Hematopoietic multipotent progenitor cell treated with erythropoietin and hydrocortisone succinate and interleukin-3 and kit ligand, for 4 days (in vitro differentiated cells): ENCODE results near the gene PRXL2A.
A peak's percentile ranks its signal among the peaks of the same experiment; 100 is the strongest.

Source experiments
- DNase-seq: peaks from one replicate; pipeline ENCODE4 v3.0.0-alpha.2; 2015

The PRXL2A gene

GRCh38 chr10:80447436-80448190, 39.3 kb downstream of the PRXL2A start:
- DNase-seq, result no peak

- no peak for DNase-seq
Measured at GRCh38 chr10:80448209-80448942, 40.0 kb downstream of the PRXL2A start.

DNA sequence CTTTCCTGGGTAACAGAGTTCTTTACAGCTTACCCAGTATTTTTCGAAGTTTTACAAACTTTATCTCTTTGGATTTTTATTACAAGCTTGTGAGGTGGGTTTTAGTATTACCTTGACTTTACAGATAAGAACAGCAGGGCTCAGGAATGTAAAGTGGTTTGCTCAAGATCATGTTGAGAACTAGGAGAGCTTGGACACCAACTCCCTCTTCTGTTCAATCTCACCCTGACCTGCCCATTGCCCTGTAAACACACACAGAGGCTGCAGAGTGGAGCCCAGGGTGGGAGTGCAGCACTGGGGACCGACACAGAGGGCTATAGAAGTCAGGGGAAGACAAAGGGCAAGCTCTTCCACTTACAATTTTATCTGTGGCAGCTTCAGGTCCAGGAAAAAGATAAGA, 41.2 kb downstream of the PRXL2A start:
- DNase-seq, result no peak

- DNase-seq, result no peak
Measured at GRCh38 chr10:80451132-80451531, 42.8 kb downstream of the PRXL2A start.

DNA sequence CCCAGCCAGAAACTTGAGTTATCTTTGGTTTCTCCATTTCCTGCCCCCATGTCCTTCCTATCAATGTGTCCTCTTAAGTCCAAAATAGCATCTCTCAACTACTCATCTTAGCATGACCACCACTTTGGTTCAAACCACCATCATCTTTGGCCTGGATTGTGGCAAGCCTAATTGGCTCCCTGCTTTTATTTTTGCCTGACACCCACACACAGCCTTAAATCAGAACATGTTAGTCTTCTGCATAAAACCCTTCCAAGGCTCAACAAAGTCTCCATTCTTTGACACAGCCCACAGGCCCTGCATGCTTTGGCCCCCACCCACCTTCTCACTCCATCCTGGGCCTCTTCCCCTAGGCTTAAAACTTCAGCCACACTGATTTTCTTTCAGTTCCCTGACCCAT, 43.7 kb downstream of the PRXL2A start:
- no peak for DNase-seq

DNA sequence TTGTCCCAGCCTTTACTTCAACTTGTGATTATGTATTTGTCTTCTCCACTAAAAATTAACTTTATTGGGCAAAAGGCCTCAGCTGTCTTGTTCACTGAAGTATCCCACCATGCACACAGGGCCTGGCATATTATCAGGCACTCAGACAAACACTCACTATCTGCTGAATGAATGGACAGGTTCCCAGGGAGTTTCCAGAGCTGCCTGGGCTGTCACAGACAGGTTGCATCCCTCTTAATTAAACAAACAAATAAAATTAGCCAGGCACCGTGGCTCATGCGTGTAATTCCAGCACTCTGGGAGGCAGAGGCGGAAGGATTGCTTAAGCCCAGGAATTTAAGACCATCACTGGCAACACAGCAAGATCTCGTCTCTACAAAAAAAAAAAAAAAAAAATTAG, 44.3 kb downstream of the PRXL2A start:
- no peak for DNase-seq

- DNase-seq, result peak; percentile 19
Measured at GRCh38 chr10:80453056-80453841, 44.9 kb downstream of the PRXL2A start.

- peak; percentile 91 for DNase-seq
Measured at GRCh38 chr10:80453842-80454512, 45.6 kb downstream of the PRXL2A start, which contains the start of gene TSPAN14. TSS of gene TSPAN14 (plus strand) at chr10:80454310. CDS start at chr10:80489234, 34,924 bp downstream.

DNA sequence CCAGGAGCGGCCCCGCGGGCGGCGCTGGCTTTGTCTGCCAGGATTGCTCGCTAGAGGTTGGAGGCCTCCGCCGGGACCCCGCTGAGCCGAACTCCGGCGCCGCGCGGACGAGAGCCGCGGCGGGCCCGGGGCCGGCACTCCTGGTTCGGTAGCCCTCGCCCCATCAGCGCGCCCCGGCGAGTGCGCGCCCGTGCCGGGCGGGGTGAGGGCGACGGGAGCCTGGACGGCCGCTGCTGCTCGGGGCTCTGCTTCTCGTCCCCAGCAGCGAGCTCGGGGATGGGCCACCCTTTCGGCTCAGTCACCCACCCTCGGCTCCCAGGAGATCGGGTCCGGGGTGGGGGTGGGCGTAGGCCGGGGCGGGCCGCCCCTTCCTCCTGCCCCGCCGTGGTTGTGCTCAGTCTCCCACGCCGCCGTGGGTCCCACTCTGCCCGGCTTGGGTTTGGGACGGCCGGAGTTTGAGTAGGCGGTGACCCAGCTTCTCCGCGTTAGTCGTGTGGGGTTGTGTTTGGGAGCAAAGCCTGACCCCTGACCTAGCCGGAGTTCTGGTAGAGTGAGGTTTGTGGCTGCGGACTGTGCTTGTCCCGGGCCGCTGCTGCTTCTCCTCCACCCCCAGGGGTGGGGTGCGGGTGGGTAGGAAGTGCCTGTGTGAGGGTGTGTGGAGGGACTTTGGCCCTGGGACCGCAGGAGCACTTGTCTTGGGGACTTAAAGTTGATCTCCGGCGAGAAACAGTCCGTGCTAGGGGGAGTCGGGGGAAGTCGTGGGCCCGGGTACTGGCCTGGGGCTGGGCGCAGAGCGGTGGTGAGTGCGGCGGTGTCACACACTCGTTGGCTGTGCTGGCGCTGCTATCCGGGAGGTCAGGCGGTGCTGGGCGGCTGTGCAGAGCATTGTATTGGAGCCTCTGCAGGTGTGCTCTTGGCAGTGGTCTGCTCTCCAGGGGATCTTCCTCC, 46.4 kb downstream of the PRXL2A start:
- DNase-seq, result peak; percentile 65

DNA sequence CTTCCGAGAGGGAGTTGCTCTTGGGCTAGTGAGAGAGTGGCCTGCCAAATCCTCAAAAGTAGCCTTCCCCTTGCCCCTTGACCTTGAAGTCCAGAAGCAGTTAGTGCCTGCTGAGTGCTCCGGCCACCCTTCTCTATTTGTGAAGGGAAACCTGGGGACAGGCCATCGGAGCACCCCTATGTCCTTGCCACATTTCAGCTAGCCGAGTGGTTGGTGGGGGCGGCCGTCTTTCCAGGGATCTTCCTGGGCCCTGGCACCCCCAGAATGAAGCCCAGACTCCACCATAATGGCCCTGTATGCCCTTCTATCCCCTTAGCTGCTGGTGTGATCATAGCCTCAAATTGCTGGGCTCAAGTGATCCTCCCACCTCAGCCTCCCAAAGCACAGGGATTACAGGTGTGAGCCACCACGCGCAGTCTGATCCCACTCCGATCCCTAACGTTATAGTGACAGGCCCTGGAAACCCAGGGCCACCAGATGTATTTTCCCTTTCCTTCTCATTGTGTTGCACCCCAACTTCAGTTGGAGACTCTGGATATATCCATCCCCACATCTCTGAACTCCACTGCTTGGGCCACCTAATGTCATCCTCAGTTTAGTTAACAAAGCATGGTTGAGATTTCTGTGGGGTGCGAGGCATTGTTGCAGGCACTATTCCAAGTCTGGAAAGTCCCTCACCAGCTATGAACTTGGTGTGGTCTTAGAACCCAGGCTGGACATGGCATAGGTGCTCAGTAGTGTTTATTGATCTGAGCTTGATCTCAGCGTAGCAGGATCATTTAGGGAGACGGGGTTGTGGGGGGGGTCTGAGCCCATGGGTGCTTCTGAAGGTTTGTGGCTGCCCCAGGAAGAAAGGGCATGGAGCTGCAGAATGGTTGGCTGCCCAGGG, 47.4 kb downstream of the PRXL2A start:
- DNase-seq, result no peak

GRCh38 chr10:80457554-80458262, 49.4 kb downstream of the PRXL2A start:
- no peak for DNase-seq

GRCh38 chr10:80458263-80458625, 49.9 kb downstream of the PRXL2A start:
- no peak for DNase-seq

DNA sequence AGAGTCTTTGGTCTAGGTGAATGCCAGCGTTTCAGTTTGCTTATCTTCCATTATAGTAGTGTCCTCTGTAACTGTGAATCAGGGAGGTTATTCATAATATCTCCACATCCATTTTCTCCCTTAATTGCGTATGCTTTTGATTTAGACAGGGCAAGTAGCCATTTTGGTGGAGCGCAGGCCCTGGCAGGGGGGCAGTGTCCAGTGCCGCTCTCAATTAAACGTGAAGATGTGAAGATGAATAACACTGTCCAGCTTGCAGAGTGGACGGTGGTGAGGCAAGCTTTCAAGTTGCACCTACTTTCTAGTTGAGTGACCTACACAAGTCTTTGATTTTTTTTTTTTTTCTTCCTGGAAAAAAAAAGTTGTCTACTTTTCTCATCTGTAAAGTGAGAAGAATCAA, 50.3 kb downstream of the PRXL2A start:
- DNase-seq, result no peak

DNA sequence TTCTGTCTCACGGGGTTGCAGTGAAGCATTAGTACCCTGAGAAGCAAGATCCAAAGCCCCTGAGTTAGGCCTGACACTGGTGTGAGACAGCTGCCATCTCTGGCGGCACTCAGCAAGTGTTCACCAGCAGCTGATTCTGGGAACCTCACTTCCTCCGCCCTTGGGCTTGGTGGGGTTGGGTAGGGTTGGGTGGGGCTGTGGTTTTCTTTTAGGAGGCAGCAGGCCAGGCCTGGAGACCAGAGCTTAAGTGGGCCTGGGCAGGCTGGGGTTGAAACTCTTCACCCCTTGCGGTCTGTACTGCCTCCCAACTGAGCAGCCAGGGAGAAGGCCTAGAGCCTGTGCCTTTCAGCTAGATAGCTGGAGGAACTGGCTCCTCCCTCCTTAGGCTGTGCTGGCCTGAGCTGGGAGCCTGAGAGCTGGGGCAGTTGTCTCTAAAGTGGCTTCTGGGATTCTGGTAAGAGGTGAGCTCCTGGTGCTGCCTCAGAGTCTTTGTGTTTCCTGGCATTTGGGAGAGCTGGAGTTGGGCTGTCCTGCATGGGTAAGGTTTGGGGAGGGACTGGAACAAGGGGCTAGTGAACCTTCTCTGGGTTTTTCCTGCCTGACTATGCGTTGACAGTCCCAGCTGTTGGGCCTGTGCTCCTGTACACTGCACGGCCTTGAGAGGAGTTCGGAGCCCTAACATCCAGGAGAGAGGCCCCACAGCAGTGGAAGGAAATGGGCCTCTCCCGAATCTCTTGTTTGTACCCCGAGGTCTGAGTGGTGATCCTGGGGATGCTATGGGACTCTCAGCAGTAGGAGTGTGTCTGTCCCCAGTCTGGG, 50.9 kb downstream of the PRXL2A start:
- peak; percentile 99 for DNase-seq

DNA sequence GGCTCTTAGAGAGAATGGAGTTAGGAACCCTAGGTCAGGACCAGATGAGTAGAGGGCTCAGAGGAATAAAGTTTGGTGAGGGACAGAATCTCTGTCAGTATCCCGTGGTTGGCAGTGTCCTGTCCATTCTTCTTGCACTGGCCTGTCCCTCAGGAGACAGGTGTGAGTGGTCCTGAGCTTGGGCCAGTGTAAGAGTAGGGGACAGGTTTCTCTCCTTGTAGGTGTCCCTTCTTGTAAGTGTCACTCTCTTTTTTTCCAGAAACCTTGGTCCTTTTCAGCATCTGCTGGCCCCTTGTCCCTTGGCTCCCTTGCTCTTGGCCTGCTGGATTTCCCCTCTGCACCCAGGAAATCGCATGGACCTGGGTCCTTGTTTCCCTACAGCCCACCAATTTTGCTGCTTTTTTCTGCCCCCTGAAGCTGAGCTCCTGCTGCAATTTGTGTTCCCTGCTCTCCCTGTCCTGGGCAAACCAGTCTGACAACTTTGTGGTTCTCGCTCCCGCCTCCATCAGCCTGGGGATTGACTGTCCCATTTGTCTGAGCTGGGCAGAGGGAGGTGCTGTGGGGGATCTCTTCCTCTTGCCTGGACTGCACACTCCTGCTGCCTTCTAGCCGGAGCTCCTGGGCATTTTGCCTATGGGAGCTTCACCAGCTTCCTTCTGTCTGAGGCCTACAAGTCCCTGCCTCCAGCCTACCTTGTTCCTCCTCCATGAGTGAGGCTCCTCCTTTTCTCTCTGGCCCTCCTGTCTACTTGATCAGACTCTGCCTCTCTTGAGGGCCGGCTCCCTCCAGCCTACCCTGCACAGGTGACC, 52.3 kb downstream of the PRXL2A start:
- DNase-seq, result peak; percentile 46

DNA sequence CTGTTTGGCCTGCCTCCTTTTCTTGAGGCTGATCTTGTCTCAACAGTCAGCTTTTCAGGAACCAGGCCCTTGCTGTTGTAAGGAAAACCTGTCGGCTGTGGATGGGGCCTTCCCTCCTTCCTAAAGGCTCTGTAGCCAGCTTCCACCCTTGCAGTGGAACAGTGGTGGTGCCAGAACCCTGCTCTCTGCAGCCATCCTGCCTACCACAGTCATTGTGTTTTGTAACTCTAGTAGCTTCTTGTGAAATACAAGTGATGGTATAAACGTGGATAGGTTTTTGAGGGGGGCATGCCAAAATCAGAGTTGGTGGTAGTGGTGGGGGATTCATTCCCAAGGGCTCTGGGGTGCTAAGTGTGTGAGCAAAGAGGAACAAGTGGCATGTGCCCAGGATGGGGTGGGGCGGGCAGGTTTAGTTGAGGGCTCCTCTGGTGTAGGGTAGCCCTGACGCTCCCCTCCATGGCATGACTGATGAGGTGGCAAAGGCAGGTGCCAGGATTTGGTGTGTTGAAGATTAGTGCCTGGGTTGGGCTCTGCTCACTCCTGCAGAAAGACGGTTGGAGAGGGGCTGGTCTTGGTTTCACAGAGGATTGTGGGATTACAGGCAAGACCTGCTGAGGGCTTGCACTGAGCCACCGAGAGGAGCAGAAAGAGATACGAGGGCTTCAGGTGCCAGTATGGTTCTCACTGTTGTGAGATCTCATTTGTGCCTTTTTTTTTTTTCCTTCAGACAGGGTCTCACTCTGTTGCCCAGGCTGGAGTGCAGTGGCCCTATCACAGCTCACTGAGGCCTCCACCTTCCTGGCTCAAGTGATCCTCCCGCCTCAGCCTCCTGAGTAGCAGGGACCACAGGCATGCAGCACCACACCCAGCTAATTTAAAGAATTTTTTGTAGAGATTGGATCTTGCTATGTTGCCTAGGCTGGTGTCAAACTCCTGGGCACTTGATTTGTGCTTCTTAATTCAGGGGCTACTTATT, 53.1 kb downstream of the PRXL2A start:
- peak; percentile 52 for DNase-seq
